ENCODE measurements around the gene DR1. TPM values are rescaled to one million over a fixed set of nuclear protein-coding genes. Genes with fewer than 3 reads are reported as not detected.

DR1 gene
- 62.3 and 62.9 TPM in 2 replicates for total RNA-seq

- POLR2A ChIA-PET = interaction anchor here (0.6 to 2.7 kb wide), 23 partner anchors 10 to 1727 kb away, joined by 3 to 41 read pairs (median 5); partner anchors contain the start of genes ALG14, DIPK1A, DNTTIP2 and EVI5
- H3K9me3 Mint-ChIP-seq = no peaks in the 10 kb centered on the region
- no peaks in the 10 kb centered on the region for H3K27me3 Mint-ChIP-seq
Observed at GRCh38 chr1:93345633-93346420, at the start of gene DR1. Gene DR1, plus strand, starts transcription at chr1:93345907. Its CDS starts 739 bp downstream, at chr1:93346646.

GRCh38 chr1:93296555-93297154 is 49.1 kb upstream of the DR1 start:
- ATAC-seq (ENCODE audit: low read depth) (no peak), DNase-seq (no peak)
- ChIA-PET POLR2A (no interaction called here), CTCF (interaction anchor here (0.9 kb wide), 1 partner anchor 8 kb away, joined by 4 read pairs; no protein-coding TSS in a partner anchor)
- Mint-ChIP-seq H3K4me3 (no peak overlapping the region), H3K27me3 (no peaks in the 10 kb centered on the region), H3K4me1 (no peaks in the 10 kb centered on the region), H3K9me3 (peaks cover 2% of the 10 kb centered on the region), H3K36me3 (ENCODE audit: low read depth) (peaks cover 38% of the 10 kb centered on the region), H3K27ac (no peak overlapping the region)
- intact Hi-C loops (cut with micrococcal nuclease) = no loop called here
- TF ChIP-seq CTCF (IDR thresholded peaks at IDR 0.05) = no peak

More at GRCh38 chr1:93345633-93346420, at the start of gene DR1:
- peaks cover 41% of the 10 kb centered on the region for H3K36me3 Mint-ChIP-seq (ENCODE audit: low read depth)
- peak within 1 kb of the TSS; percentile 99 for H3K27ac Mint-ChIP-seq
- intact Hi-C loops (cut with micrococcal nuclease) = loop anchor here (1.0 to 10.0 kb wide), 16 partner anchors 9 to 1071 kb away; partner anchors contain the start of genes ABCD3, BCAR3, CCDC18 and DIPK1A
- peak; percentile 92 for DNase-seq
- peak; percentile 77 for ATAC-seq (ENCODE audit: low read depth)
- peak within 1 kb of the TSS; percentile 100 for H3K4me3 Mint-ChIP-seq
- peaks cover 49% of the 10 kb centered on the region for H3K4me1 Mint-ChIP-seq
- TF ChIP-seq CTCF (IDR thresholded peaks at IDR 0.05) = no peak
- CTCF ChIA-PET = interaction anchor here (1.4 kb wide), 2 partner anchors 41 to 265 kb away, joined by 4 to 6 read pairs; no protein-coding TSS in a partner anchor

GRCh38 chr1:93301131-93301530 is 44.6 kb upstream of the DR1 start:
- Mint-ChIP-seq H3K4me1 (no peaks in the 10 kb centered on the region), H3K9me3 (no peaks in the 10 kb centered on the region), H3K27ac (no peak overlapping the region), H3K27me3 (no peaks in the 10 kb centered on the region), H3K4me3 (no peak overlapping the region), H3K36me3 (ENCODE audit: low read depth) (peaks cover 22% of the 10 kb centered on the region)
- no peak for DNase-seq
- intact Hi-C loops (cut with micrococcal nuclease) = loop anchor here (5.0 to 10.0 kb wide), 2 partner anchors 279 to 1504 kb away; no protein-coding TSS in a partner anchor
- CTCF ChIA-PET = interaction anchor here (1.0 kb wide), 1 partner anchor 543 kb away, joined by 3 read pairs; no protein-coding TSS in a partner anchor
- POLR2A ChIA-PET = no interaction called here
- no peak for TF ChIP-seq CTCF (IDR thresholded peaks at IDR 0.05)
- ATAC-seq (ENCODE audit: low read depth) = no peak

GRCh38 chr1:93302078-93302477 is 43.6 kb upstream of the DR1 start:
- H3K4me1 Mint-ChIP-seq = no peaks in the 10 kb centered on the region
- no peak for DNase-seq

More at GRCh38 chr1:93302078-93302477, 43.6 kb upstream of the DR1 start:
- no peaks in the 10 kb centered on the region for H3K27me3 Mint-ChIP-seq
- intact Hi-C loops (cut with micrococcal nuclease) = loop anchor here (5.0 to 10.0 kb wide), 2 partner anchors 280 to 1503 kb away; no protein-coding TSS in a partner anchor
- H3K4me3 Mint-ChIP-seq = no peak overlapping the region
- no peak for ATAC-seq (ENCODE audit: low read depth)
- ChIA-PET POLR2A (no interaction called here), CTCF (no interaction called here)
- H3K36me3 Mint-ChIP-seq (ENCODE audit: low read depth) = peaks cover 22% of the 10 kb centered on the region
- no peaks in the 10 kb centered on the region for H3K9me3 Mint-ChIP-seq
- H3K27ac Mint-ChIP-seq = no peak overlapping the region
- TF ChIP-seq CTCF (IDR thresholded peaks at IDR 0.05) = no peak
